Muscle layer of duodenum (tissue), 2 donors: ENCODE data around the gene IMPG1.

ENCODE experiments used
- H3K27ac ChIP-seq: one replicate; pipeline ENCODE4 v1.7.0; 2013; ENCODE audit warnings: mild to moderate bottlenecking, low read length
- H3K27me3 ChIP-seq: one replicate; pipeline ENCODE4 v1.7.0; 2013; ENCODE audit warnings: low read depth, mild to moderate bottlenecking, control low read depth, low read length
- H3K36me3 ChIP-seq, 2 donors: one replicate each; pipeline ENCODE4 v1.7.0; 2013; ENCODE audit warnings: low read length in 2 of 2, control low read depth in 1 of 2, mild to moderate bottlenecking in 1 of 2; ENCODE audit not compliant: insufficient read depth in 2 of 2, control insufficient read depth in 1 of 2
- H3K4me1 ChIP-seq, 2 donors: one replicate each; pipeline ENCODE4 v1.7.0; 2013; ENCODE audit warnings: low read length in 2 of 2, mild to moderate bottlenecking in 2 of 2, control low read depth in 1 of 2, moderate library complexity in 1 of 2; ENCODE audit not compliant: insufficient read depth in 2 of 2, control insufficient read depth in 1 of 2
- H3K4me3 ChIP-seq, 2 donors: one replicate each; pipeline ENCODE4 v1.7.0; 2013; ENCODE audit warnings: low read length in 2 of 2, low read depth in 1 of 2, mild to moderate bottlenecking in 1 of 2
- H3K9me3 ChIP-seq, 2 donors: one replicate each; pipeline ENCODE4 v1.7.0; 2013; ENCODE audit warnings: low read length in 2 of 2, control low read depth in 1 of 2, mild to moderate bottlenecking in 1 of 2; ENCODE audit not compliant: control insufficient read depth in 1 of 2
- donor health status: healthy.

IMPG1 gene

GRCh38 chr6:75884822-75885221, 187.6 kb downstream of the IMPG1 start:
- Histone ChIP-seq H3K4me1 (no peaks in the 10 kb centered on the region), H3K4me3 (no peak overlapping the region), H3K27me3 (no peaks in the 10 kb centered on the region), H3K9me3 (no peaks in the 10 kb centered on the region), H3K36me3 (peaks cover 5 to 11% of the 10 kb centered on the region in 2 donors), H3K27ac (no peak overlapping the region)

GRCh38 chr6:75882734-75883133, 189.7 kb downstream of the IMPG1 start:
- Histone ChIP-seq H3K27me3 (no peaks in the 10 kb centered on the region), H3K4me3 (no peak overlapping the region), H3K27ac (no peak overlapping the region), H3K36me3 (peaks cover 8 to 11% of the 10 kb centered on the region in 2 donors), H3K9me3 (no peaks in the 10 kb centered on the region), H3K4me1 (no peaks in the 10 kb centered on the region)

GRCh38 chr6:75880305-75880704, 192.2 kb downstream of the IMPG1 start:
- Histone ChIP-seq H3K27me3 (no peaks in the 10 kb centered on the region), H3K4me3 (no peak overlapping the region), H3K4me1 (no peaks in the 10 kb centered on the region), H3K36me3 (peaks cover 4 to 11% of the 10 kb centered on the region in 2 donors), H3K27ac (no peak overlapping the region), H3K9me3 (no peaks in the 10 kb centered on the region)

GRCh38 chr6:75876152-75876551, 196.3 kb downstream of the IMPG1 start:
- Histone ChIP-seq H3K27ac (no peak overlapping the region), H3K9me3 (no peaks in the 10 kb centered on the region), H3K4me1 (no peaks in the 10 kb centered on the region), H3K27me3 (no peaks in the 10 kb centered on the region), H3K4me3 (no peak overlapping the region), H3K36me3 (peaks cover 13 to 15% of the 10 kb centered on the region in 2 donors)

GRCh38 chr6:75874224-75874623, 198.2 kb downstream of the IMPG1 start:
- Histone ChIP-seq H3K36me3 (peaks cover 9 to 13% of the 10 kb centered on the region in 2 donors), H3K4me1 (peaks cover 0 to 4% of the 10 kb centered on the region in 2 donors), H3K4me3 (no peak overlapping the region), H3K27ac (no peak overlapping the region), H3K27me3 (no peaks in the 10 kb centered on the region), H3K9me3 (no peaks in the 10 kb centered on the region)
